H4 (cell line): Measurements from ENCODE around the gene IGF2BP2. TPM values are rescaled to one million over a fixed set of nuclear protein-coding genes. Genes with fewer than 3 reads are reported as not detected.
"Not testable (repeated sequence)": the region's sequence is repeated elsewhere in the genome, so short reads cannot be mapped to it uniquely, and the experiment has no call there.

Experiments used
- DNase-seq: peaks from one replicate; pipeline ENCODE4 v3.0.0-alpha.2; 2015; ENCODE audit warnings: low spot score
- total RNA-seq: library from RNA; depleted of rRNA; stranded (reverse); fragments of >200 nt; shearing (Covaris generic); gene quantifications from 2 replicates; pipeline ENCODE4 v1.2.3, GENCODE V29; 2014; rRNA removed

The IGF2BP2 gene
- 17.7 and 23.7 TPM in 2 replicates for total RNA-seq

- DNase-seq = peak; percentile 71
Measured at GRCh38 chr3:185825006-185825638, at the start of gene IGF2BP2. TSS of gene IGF2BP2 (minus strand) at chr3:185825042. CDS start at chr3:185824960, 82 bp downstream.

GRCh38 chr3:185874119-185874518 lies 49.3 kb upstream of the IGF2BP2 start:
- no peak for DNase-seq

GRCh38 chr3:185867650-185868049 lies 42.8 kb upstream of the IGF2BP2 start:
- DNase-seq = no peak

- no peak for DNase-seq
Measured at GRCh38 chr3:185866995-185867394, 42.2 kb upstream of the IGF2BP2 start.

- no peak for DNase-seq
Measured at GRCh38 chr3:185866555-185866954, 41.7 kb upstream of the IGF2BP2 start.

GRCh38 chr3:185865247-185865646 lies 40.4 kb upstream of the IGF2BP2 start:
- DNase-seq = no peak

- no peak for DNase-seq
Measured at GRCh38 chr3:185864767-185865166, 39.9 kb upstream of the IGF2BP2 start.

GRCh38 chr3:185862920-185863319 lies 38.1 kb upstream of the IGF2BP2 start:
- DNase-seq = no peak

GRCh38 chr3:185859294-185859972 lies 34.6 kb upstream of the IGF2BP2 start:
- DNase-seq = no peak

- DNase-seq = no peak
Measured at GRCh38 chr3:185858502-185859225, 33.8 kb upstream of the IGF2BP2 start.

GRCh38 chr3:185857208-185857607 lies 32.4 kb upstream of the IGF2BP2 start:
- DNase-seq = no peak

- DNase-seq = no peak
Measured at GRCh38 chr3:185856652-185857051, 31.8 kb upstream of the IGF2BP2 start.

GRCh38 chr3:185853771-185854170 lies 28.9 kb upstream of the IGF2BP2 start:
- not testable (repeated sequence) for DNase-seq

GRCh38 chr3:185852635-185853034 lies 27.8 kb upstream of the IGF2BP2 start:
- no peak for DNase-seq

GRCh38 chr3:185851959-185852358 lies 27.1 kb upstream of the IGF2BP2 start:
- DNase-seq = no peak

- no peak for DNase-seq
Measured at GRCh38 chr3:185851046-185851445, 26.2 kb upstream of the IGF2BP2 start.

- no peak for DNase-seq
Measured at GRCh38 chr3:185847506-185847905, 22.7 kb upstream of the IGF2BP2 start.

- no peak for DNase-seq
Measured at GRCh38 chr3:185846037-185846436, 21.2 kb upstream of the IGF2BP2 start.

- no peak for DNase-seq
Measured at GRCh38 chr3:185844051-185844450, 19.2 kb upstream of the IGF2BP2 start.

GRCh38 chr3:185843635-185844034 lies 18.8 kb upstream of the IGF2BP2 start:
- no peak for DNase-seq

GRCh38 chr3:185843126-185843525 lies 18.3 kb upstream of the IGF2BP2 start:
- DNase-seq = no peak

- DNase-seq = no peak
Measured at GRCh38 chr3:185842241-185842640, 17.4 kb upstream of the IGF2BP2 start.
